NB4 (cell line): ENCODE measurements around the gene TIPRL.

ENCODE experiments used
- DNase-seq: peaks from one replicate; pipeline ENCODE4 v3.0.0; 2010; ENCODE audit warnings: low read depth
- H3K4me3 ChIP-seq: one replicate; pipeline ENCODE4 v1.5.1; 2011; ENCODE audit warnings: mild to moderate bottlenecking, low read depth, low read length, moderate library complexity
- CTCF ChIP-seq: IDR thresholded peaks from one replicate; pipeline ENCODE4 v1.5.1; 2012; ENCODE audit warnings: low read depth, low read length
- MAX ChIP-seq: IDR thresholded peaks from 2 replicates; pipeline ENCODE4 v1.6.1; 2011; ENCODE audit warnings: low read depth, low read length
- MYC ChIP-seq: IDR thresholded peaks from 2 replicates; pipeline ENCODE4 v1.6.1; 2011; ENCODE audit warnings: low read depth, low read length
- POLR2A ChIP-seq: IDR thresholded peaks from 2 replicates; pipeline ENCODE4 v1.6.1; 2011; ENCODE audit warnings: mild to moderate bottlenecking; ENCODE audit not compliant: insufficient read length; ENCODE audit errors: extremely low read depth

TIPRL gene

GRCh38 chr1:168213349-168213748 lies 34.6 kb downstream of the TIPRL start:
- TF ChIP-seq POLR2A: no peak
- TF ChIP-seq MYC: no peak
- TF ChIP-seq MAX: no peak
- no peak for TF ChIP-seq CTCF
- no peak overlapping the region for H3K4me3 ChIP-seq
- DNase-seq: no peak

GRCh38 chr1:168216171-168216570 lies 37.4 kb downstream of the TIPRL start:
- H3K4me3 ChIP-seq: no peak overlapping the region
- DNase-seq: no peak
- TF ChIP-seq MAX (no peak), MYC (no peak), CTCF (no peak), POLR2A (no peak)

- DNase-seq: no peak
- H3K4me3 ChIP-seq: no peak overlapping the region
- no peak for TF ChIP-seq POLR2A
- no peak for TF ChIP-seq CTCF
- TF ChIP-seq MYC: no peak
- TF ChIP-seq MAX: no peak
These were observed 38.9 kb downstream of the TIPRL start for GRCh38 chr1:168217664-168218063.

GRCh38 chr1:168218658-168219057 lies 39.9 kb downstream of the TIPRL start:
- TF ChIP-seq POLR2A (no peak), CTCF (no peak), MAX (no peak), MYC (no peak)
- H3K4me3 ChIP-seq: no peak overlapping the region
- no peak for DNase-seq

- no peak for TF ChIP-seq MYC
- TF ChIP-seq MAX: no peak
- no peak for TF ChIP-seq CTCF
- no peak for TF ChIP-seq POLR2A
- DNase-seq: peak; percentile 38
- H3K4me3 ChIP-seq: no peak overlapping the region
These were observed 41.7 kb downstream of the TIPRL start for GRCh38 chr1:168220470-168220871.

- no peak for DNase-seq
- H3K4me3 ChIP-seq: no peak overlapping the region
- no peak for TF ChIP-seq MAX
- no peak for TF ChIP-seq MYC
- TF ChIP-seq POLR2A: no peak
- TF ChIP-seq CTCF: no peak
These were observed 42.5 kb downstream of the TIPRL start for GRCh38 chr1:168221275-168221674.
